Gastrocnemius medialis (tissue), 4 donors: ENCODE data around the gene CD276. TPM values are rescaled to one million over a fixed set of nuclear protein-coding genes. Genes with fewer than 3 reads are reported as not detected.

ENCODE experiments used
- ATAC-seq, 2 donors: fragments of 150-250 bp; one replicate each; pipeline ENCODE4 v1.9.1; 2016
- DNase-seq, 2 donors: peaks; one replicate each; pipeline ENCODE4 v3.0.0-alpha.2; 2019
- H3K27ac ChIP-seq, 4 donors: fragments of 200-600 bp; sonication (generic); 1 replicate in 1 of 4; 2 replicates in 3 of 4; pipeline ENCODE4 v1.5.1; 2016 to 2018; ENCODE audit warnings: mild to moderate bottlenecking in 2 of 4, moderate library complexity in 1 of 4
- H3K27me3 ChIP-seq, 3 donors: fragments of 200-600 bp; sonication (generic) in 2 of 3; 1 replicate in 1 of 3; 2 replicates in 2 of 3; pipeline versions ENCODE4 v1.5.1 to v1.6.0; 2016 to 2019; ENCODE audit warnings: mild to moderate bottlenecking in 1 of 3, moderate library complexity in 1 of 3
- H3K36me3 ChIP-seq, 2 donors: fragments of 200-600 bp; sonication (generic) in 1 of 2; one replicate each; pipeline ENCODE4 v1.5.1; 2017 to 2018
- H3K4me1 ChIP-seq, 2 donors: fragments of 200-600 bp; sonication (generic) in 1 of 2; one replicate each; pipeline ENCODE4 v1.5.1; 2016 to 2017; ENCODE audit warnings: mild to moderate bottlenecking in 2 of 2
- H3K4me3 ChIP-seq, 4 donors: fragments of 200-600 bp; sonication (generic) in 3 of 4; 1 replicate in 1 of 4; 2 replicates in 3 of 4; pipeline ENCODE4 v1.5.1; 2016 to 2019; ENCODE audit warnings: mild to moderate bottlenecking in 2 of 4
- H3K9me3 ChIP-seq, 3 donors: fragments of 200-600 bp; sonication (generic) in 2 of 3; 1 replicate in 1 of 3; 2 replicates in 2 of 3; pipeline ENCODE4 v1.5.1; 2016 to 2019
- CTCF ChIP-seq, 5 experiments: fragments of 450-650 bp in 3 of 5; fragments of 200-600 bp in 2 of 5; sonication (generic) in 2 of 5; IDR thresholded peaks in 4 of 5; conservative IDR thresholded peaks in 1 of 5; 1 replicate in 4 of 5; 2 replicates in 1 of 5; pipeline ENCODE4 v1.5.1; 2016 to 2019; ENCODE audit warnings: antibody characterized with exemption in 5 of 5, mild to moderate bottlenecking in 3 of 5, moderate library complexity in 3 of 5
- POLR2A ChIP-seq, 2 donors: fragments of 450-650 bp; IDR thresholded peaks; one replicate each; pipeline ENCODE4 v1.6.1; 2017; ENCODE audit warnings: antibody characterized with exemption in 2 of 2, mild to moderate bottlenecking in 2 of 2, moderate library complexity in 2 of 2
- in situ Hi-C, 4 donors: fragments of 200-750 bp; cut with MboI; loops; one replicate each; pipeline versions ENCODE4 v1.15.0 to v1.8.0; 2017; ENCODE audit warnings: low sequenced_read_pairs in 4 of 4
- intact Hi-C: fragments of 100-400 bp; cut with DNase I; formaldehyde crosslinking; loops from one replicate; pipeline ENCODE4 v1.15.1; 2023; ENCODE audit warnings: low total_unique reads
- total RNA-seq, 4 donors: library from RNA; depleted of rRNA; stranded (reverse); fragments of >200 nt; gene quantifications; one replicate each; pipeline versions ENCODE4 v1.1.0 to v1.2.3, GENCODE V29; 2016

The CD276 gene
- total RNA-seq, 4 donors from 2014 or later: 9.6 to 21.4 (median 16.6) TPM

GRCh38 chr15:73682600-73683090, 1.5 kb upstream of the CD276 start:
- peak overlapping the region in 1 of 4 donors; percentile 89 for H3K27ac ChIP-seq
- ATAC-seq (no peak), DNase-seq (no peak)
- H3K9me3 ChIP-seq: no peaks in the 10 kb centered on the region
- in situ Hi-C loops: no loop called here
- H3K27me3 ChIP-seq: no peaks in the 10 kb centered on the region
- peaks cover 16 to 35% of the 10 kb centered on the region in 2 donors for H3K4me1 ChIP-seq
- no peak for TF ChIP-seq CTCF (IDR thresholded peaks at IDR 0.05 in 4 of 5, conservative IDR thresholded peaks at IDR 0.05 in 1 of 5)
- no peak for TF ChIP-seq POLR2A (IDR thresholded peaks at IDR 0.05)
- intact Hi-C loops: loop anchor here (1.0 to 10.0 kb wide), 3 partner anchors 15 to 932 kb away; partner anchors contain the start of genes CLK3 and NPTN
- no peaks in the 10 kb centered on the region for H3K36me3 ChIP-seq
- H3K4me3 ChIP-seq: no peak overlapping the region

- ATAC-seq (no peak), DNase-seq (no peak)
- Histone ChIP-seq H3K4me1 (peaks cover 22 to 35% of the 10 kb centered on the region in 2 donors), H3K9me3 (no peaks in the 10 kb centered on the region), H3K27me3 (no peaks in the 10 kb centered on the region), H3K4me3 (peak overlapping the region; percentile 71 to 93 (median 76)), H3K36me3 (no peaks in the 10 kb centered on the region), H3K27ac (peak overlapping the region; percentile 79 to 92 (median 84))
- in situ Hi-C loops: no loop called here
- intact Hi-C loops: loop anchor here (1.0 to 10.0 kb wide), 3 partner anchors 14 to 931 kb away; partner anchors contain the start of genes CLK3 and NPTN
- no peak for TF ChIP-seq POLR2A (IDR thresholded peaks at IDR 0.05)
- peak in 2 of 5 experiments; percentile 33 to 52 for TF ChIP-seq CTCF (IDR thresholded peaks at IDR 0.05 in 4 of 5, conservative IDR thresholded peaks at IDR 0.05 in 1 of 5)
Observed at GRCh38 chr15:73683257-73683776, 866 bp upstream of the CD276 start.

GRCh38 chr15:73684581-73685455, 635 bp downstream of the CD276 start:
- Histone ChIP-seq H3K27ac (peak overlapping the region; percentile 79 to 92 (median 84)), H3K9me3 (no peaks in the 10 kb centered on the region), H3K4me3 (peak overlapping the region; percentile 71 to 93 (median 76)), H3K27me3 (no peaks in the 10 kb centered on the region), H3K4me1 (peaks cover 28 to 35% of the 10 kb centered on the region in 2 donors), H3K36me3 (no peaks in the 10 kb centered on the region)
- ATAC-seq (peak; percentile 26 to 32), DNase-seq (no peak)
- intact Hi-C loops: loop anchor here (5.0 to 10.0 kb wide), 2 partner anchors 53 to 930 kb away; partner anchors contain the start of genes CLK3 and NPTN
- in situ Hi-C loops: no loop called here
- TF ChIP-seq CTCF (IDR thresholded peaks at IDR 0.05 in 4 of 5, conservative IDR thresholded peaks at IDR 0.05 in 1 of 5) (no peak), POLR2A (IDR thresholded peaks at IDR 0.05) (no peak)

GRCh38 chr15:73685981-73686380, 1.8 kb downstream of the CD276 start:
- ATAC-seq (no peak), DNase-seq (no peak)
- in situ Hi-C loops: no loop called here
- intact Hi-C loops: loop anchor here (10.0 kb wide), 1 partner anchor 929 kb away; the partner anchor contains the start of gene CLK3
- peak overlapping the region; percentile 79 to 92 (median 84) for H3K27ac ChIP-seq
- peak overlapping the region in 1 of 4 donors; percentile 34 for H3K4me3 ChIP-seq
- H3K4me1 ChIP-seq: peaks cover 30 to 35% of the 10 kb centered on the region in 2 donors
- no peaks in the 10 kb centered on the region for H3K9me3 ChIP-seq
- TF ChIP-seq POLR2A (IDR thresholded peaks at IDR 0.05) (no peak), CTCF (IDR thresholded peaks at IDR 0.05 in 4 of 5, conservative IDR thresholded peaks at IDR 0.05 in 1 of 5) (no peak)
- no peaks in the 10 kb centered on the region for H3K36me3 ChIP-seq
- H3K27me3 ChIP-seq: no peaks in the 10 kb centered on the region
